AG08395 (cell line): Measurements from ENCODE around the gene NTF4.

Source experiments
- DNase-seq: peaks from one replicate; pipeline ENCODE4 v3.0.0; 2012; ENCODE audit warnings: mixed read lengths, low spot score

Gene NTF4

GRCh38 chr19:49064768-49065611, at the start of gene NTF4:
TSS of gene NTF4 (minus strand) at chr19:49064818. CDS start at chr19:49061997, 2,821 bp downstream.
- peak; percentile 31 for DNase-seq

GRCh38 chr19:49113762-49114629, 49.4 kb upstream of the NTF4 start, which contains the start of gene LIN7B:
TSS of gene LIN7B (plus strand) at chr19:49114370. CDS start at chr19:49114405, 35 bp downstream.
- peak; percentile 91 for DNase-seq

- DNase-seq, result no peak
These were observed 46.8 kb upstream of the NTF4 start for GRCh38 chr19:49111218-49111998.

- peak; percentile 48 for DNase-seq
These were observed 45.9 kb upstream of the NTF4 start for GRCh38 chr19:49110567-49110966.

GRCh38 chr19:49109569-49110233, 45.1 kb upstream of the NTF4 start:
- no peak for DNase-seq

- no peak for DNase-seq
These were observed 44.4 kb upstream of the NTF4 start for GRCh38 chr19:49109051-49109450.

- no peak for DNase-seq
These were observed 43.2 kb upstream of the NTF4 start for GRCh38 chr19:49107625-49108459.

- DNase-seq, result peak; percentile 35
These were observed 42.1 kb upstream of the NTF4 start for GRCh38 chr19:49106648-49107135.

- no peak for DNase-seq
These were observed 39.7 kb upstream of the NTF4 start for GRCh38 chr19:49104229-49104864.

GRCh38 chr19:49103331-49104085, 38.9 kb upstream of the NTF4 start:
- no peak for DNase-seq

- DNase-seq, result no peak
These were observed 37.7 kb upstream of the NTF4 start for GRCh38 chr19:49102303-49102702.

GRCh38 chr19:49101160-49101559, 36.5 kb upstream of the NTF4 start:
- DNase-seq, result no peak

- no peak for DNase-seq
These were observed 34.2 kb upstream of the NTF4 start for GRCh38 chr19:49098795-49099194.

- peak; percentile 88 for DNase-seq
These were observed 33.1 kb upstream of the NTF4 start for GRCh38 chr19:49097453-49098288.

- no peak for DNase-seq
These were observed 30.2 kb upstream of the NTF4 start for GRCh38 chr19:49094505-49095482.

GRCh38 chr19:49092686-49093085, 28.1 kb upstream of the NTF4 start:
- no peak for DNase-seq
